HG03457 (cell line): Measurements from ENCODE around the gene GALNT11.

ENCODE experiments used
- ATAC-seq: cut with Tn5 transposase; IDR thresholded peaks from one replicate; pipeline ENCODE4 v1.9.1; 2021; ENCODE audit warnings: moderate number of reproducible peaks; ENCODE audit not compliant: unreplicated experiment

GALNT11 gene

DNA sequence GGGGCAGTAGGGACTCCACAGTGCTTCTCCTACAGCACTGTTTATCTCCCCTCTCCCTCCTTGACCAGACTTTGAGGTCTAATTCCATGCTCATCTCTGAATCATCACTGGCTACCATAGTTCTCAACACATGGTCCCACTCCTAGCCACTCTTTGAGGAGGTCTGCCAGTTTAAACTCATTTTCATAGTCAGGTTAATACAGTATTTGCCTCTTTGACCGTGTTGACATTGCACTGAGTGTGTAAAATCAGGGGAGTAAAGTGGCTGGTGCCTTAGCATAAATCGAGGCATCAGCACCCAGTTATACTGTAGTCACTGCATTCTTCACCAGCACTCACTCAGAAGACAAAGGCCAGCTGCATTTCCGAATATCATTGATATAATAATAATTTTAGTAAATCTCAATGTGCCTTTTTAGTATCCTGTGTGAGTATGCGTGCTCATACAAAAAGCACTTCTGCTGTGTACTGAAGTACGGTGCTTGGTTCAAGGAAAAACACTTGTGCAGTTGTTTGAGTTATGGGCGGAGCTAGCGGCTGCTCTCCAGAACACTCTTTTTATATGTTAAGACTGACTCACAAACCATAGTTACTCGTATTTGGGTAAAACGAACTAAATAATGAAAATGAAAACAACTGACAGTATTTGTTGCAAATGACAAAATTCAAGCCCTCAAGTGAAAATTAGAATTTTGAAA is 89.7 kb downstream of the GALNT11 start:
- no peak for ATAC-seq

GRCh38 chr7:152117356-152117755 is 91.9 kb downstream of the GALNT11 start:
- ATAC-seq = no peak

DNA sequence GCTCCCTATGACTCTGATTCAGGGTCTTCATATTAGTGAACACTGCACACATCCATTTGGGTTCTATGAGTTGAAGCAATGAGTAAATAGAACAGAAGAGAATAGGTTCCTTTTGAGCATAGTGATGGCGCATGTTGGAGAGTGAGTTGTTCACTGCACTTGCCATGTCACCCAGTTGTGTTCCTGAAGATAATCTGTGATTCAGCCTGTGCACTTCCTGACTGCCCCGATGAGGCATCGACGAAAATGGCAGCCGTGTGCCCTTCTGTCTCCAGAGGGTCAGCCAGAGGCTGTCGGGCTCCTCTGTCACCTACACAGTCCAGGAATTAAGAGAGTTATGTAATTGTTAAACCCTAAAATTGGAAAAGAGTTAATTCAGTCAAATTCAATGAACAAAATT is 94.7 kb downstream of the GALNT11 start:
- ATAC-seq = no peak

DNA sequence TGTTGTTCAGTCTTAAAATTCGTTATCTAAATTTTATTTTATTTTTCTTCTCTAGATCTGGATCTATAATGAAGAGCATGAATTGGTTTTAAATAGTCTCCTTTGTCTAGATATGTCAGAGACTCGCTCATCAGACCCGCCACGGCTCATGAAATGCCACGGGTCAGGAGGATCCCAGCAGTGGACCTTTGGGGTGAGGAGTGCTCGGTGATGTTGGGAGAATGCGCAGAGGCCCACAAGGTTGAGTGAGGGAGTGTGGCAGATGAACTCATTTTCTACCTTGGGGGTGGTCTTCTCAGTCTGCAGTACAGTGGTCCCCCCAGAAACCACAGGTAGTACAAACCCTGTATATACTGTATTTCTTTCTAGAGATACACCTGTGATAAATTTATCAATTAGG is 95.3 kb downstream of the GALNT11 start:
- ATAC-seq = no peak

DNA sequence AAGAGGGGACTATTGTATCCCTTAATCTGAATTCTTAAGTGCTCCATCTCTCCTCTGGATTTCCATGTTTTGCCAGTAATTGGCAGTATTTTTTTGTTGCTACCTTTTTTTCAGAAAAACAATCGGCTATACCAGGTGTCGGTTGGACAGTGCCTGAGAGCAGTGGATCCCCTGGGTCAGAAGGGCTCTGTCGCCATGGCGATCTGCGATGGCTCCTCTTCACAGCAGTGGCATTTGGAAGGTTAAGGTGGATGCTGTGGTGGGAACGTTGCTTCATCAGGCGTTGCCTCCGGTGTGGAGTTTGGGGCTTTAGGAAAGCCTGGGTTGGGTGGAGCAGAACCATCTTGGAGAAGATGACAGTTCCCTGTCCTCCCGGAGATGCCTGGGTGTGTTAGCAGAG is 96.0 kb downstream of the GALNT11 start:
- ATAC-seq = no peak

- no peak for ATAC-seq
Measured at GRCh38 chr7:152122540-152122939, 97.1 kb downstream of the GALNT11 start.

GRCh38 chr7:152126741-152127140 is 101.3 kb downstream of the GALNT11 start:
- ATAC-seq = no peak

GRCh38 chr7:152127229-152127628 is 101.8 kb downstream of the GALNT11 start:
- no peak for ATAC-seq

GRCh38 chr7:152128252-152128651 is 102.8 kb downstream of the GALNT11 start:
- no peak for ATAC-seq

- no peak for ATAC-seq
Measured at GRCh38 chr7:152128741-152129461, 103.4 kb downstream of the GALNT11 start.

GRCh38 chr7:152129682-152130081 is 104.2 kb downstream of the GALNT11 start:
- no peak for ATAC-seq

DNA sequence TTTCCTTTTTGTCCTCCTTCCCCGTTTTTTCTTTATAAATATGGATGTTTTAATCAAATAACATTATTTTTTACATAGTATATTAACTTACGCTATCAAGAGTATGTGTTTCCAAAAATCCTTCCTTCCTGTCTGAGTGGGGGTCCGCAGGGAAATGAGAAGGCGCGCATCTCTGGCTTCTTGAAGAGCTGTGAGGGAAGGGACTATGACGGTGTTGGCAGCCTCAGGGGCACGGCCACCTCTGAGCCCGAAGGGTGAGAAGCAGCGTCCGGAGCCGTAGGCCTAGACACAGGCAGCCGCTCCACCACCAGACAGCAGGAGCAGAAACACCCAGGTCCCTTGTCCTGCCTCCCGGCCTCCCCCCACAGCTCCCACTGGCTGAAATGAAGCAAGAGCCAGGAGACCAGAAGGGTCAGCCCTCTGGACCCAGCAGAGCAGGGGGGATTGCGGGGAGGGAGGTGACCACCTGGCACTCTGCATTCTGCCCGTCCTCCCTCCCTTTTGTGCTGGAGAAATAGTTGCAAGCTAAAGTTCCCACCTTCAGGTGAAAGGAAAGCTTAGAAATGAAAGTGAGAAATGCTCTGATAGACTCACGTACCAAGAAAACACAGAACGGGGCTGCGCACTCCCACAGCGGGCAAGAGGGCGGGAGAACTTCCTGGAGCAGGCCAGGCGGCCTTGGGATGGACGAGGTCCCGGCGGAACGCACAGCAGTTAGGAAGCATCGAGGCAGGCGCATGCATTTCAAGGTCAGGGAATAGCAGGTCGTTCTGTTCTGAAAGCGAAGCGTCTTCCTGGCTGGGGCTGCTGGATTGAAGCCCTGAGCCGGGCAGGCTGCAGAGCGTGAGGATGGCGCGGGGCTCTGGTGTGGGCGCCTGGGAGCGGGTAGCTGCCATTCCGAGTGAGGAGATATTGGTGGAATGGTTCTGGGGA is 105.5 kb downstream of the GALNT11 start:
- no peak for ATAC-seq

DNA sequence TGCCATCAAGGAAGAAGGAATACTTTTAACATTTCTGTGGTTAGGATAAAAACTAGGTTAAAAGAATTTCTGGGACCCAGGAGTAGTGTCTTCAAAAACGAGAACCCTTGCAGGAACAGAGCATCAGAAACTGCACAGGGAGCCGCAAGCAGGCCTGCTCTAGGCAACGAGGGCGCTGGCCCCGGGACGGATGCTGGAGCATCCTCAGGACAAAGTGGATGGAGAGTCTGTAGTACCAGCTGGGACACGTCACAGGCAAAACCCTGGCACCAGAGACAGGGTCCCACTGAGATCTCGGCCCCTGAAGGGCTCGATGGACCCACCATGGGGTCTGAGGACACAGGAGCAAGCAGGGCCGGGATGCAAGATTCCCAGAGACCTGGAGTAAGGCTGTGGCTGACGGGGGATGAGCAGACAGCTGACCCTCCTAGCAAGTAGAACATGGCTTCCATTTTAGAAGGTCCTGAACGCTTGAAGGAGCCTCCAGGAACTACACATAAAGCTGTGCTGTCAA is 106.6 kb downstream of the GALNT11 start:
- ATAC-seq = no peak

GRCh38 chr7:152132812-152133211 is 107.3 kb downstream of the GALNT11 start:
- ATAC-seq = no peak

DNA sequence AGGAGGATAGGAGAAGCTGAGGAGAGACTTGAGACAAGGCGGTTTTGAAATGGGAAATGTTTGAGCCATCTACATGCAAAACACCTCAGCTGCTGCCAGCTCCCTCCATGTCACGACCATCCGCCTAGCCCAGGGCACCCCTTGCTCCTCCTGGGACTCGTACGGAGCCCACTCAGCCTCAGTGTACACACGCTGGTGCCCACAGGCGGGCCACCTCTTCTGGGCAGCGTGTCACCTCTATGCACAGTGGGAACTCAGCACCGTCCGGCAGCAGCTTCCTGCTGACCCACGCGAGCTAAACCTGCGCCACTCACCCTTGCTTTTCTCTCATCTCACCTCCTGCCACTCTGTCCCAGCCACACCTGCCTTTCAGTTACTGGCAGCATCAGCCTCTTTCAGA is 108.3 kb downstream of the GALNT11 start:
- ATAC-seq = no peak

GRCh38 chr7:152136686-152137085 is 111.2 kb downstream of the GALNT11 start:
- ATAC-seq = no peak

DNA sequence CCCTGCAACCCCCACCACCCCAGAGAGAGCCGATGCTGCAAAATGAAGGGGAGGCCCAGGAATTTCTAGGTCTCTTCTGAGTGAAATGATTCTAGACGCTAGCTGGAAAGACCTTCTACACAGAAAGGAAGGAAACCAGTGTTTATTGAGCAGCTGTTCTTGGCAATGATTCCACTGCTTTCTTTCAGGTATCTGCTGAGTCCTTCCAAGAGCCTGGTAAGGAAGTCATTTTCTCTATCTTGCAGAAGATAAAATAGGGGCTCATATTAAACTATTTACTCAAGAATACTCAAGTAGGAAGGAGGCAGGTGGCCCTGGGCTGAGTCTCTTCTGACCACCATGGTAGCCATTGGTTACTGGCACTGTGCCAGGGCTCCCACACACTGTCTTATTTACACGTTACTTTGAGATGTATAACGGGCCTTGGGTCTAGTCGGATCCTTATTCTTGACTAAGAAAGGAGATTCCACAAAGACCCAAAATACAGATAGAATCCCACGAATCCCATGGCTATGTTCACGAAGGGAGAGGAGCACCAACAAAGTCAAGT is 112.1 kb downstream of the GALNT11 start:
- ATAC-seq = no peak

DNA sequence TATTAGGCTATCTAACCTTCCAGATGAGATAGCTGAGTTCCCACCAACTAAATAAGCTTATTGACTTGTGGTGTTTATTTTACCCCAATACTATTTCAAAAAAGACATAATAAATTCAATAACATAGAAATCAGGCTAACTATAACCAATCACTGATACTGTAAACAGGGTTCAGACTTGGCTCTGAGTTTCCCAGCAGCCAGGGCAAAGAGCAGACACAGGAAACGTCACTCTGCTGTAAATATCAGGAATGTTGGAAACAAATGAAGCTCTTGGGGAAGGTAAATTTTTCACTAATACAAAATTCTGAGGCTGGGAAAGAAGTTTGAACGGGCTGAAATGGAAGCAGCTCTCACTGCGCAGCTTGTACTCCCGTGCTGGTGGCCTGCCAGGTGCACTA is 114.6 kb downstream of the GALNT11 start:
- no peak for ATAC-seq

DNA sequence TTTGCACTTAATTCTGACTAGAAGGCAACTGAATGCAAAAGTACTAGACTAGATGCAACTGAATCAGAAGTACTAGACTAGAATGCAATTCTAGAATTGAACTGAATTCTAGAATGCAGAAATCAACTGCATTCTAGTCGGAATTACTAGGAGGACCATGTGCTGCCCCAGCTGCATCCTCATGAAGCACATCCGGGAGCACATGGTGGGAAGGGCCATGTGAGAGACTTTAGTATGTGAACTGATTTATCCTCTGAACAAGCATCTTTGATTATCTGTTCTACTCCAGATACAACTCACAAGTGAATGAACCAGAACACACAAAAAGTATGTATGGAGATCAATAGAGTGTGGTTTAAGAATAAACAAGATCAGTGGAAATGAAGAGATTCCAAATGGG is 115.1 kb downstream of the GALNT11 start:
- no peak for ATAC-seq

GRCh38 chr7:152142976-152143595 is 117.6 kb downstream of the GALNT11 start:
- ATAC-seq = no peak
